ACC112 (cell line): ENCODE measurements around the gene FAF1.
A peak's percentile ranks its signal among the peaks of the same experiment; 100 is the strongest.

Experiments used
- H2AFZ ChIP-seq: fragments of 200-600 bp; sonication (generic); one replicate; pipeline ENCODE4 v1.6.0; 2017; ENCODE audit warnings: antibody characterized with exemption, low read length; ENCODE audit not compliant: unreplicated experiment
- H3K27ac ChIP-seq: fragments of 200-600 bp; sonication (generic); 2 replicates; pipeline ENCODE4 v1.5.1; 2014; ENCODE audit warnings: low read depth, mild to moderate bottlenecking, antibody characterized with exemption, low read length, moderate library complexity
- H3K27me3 ChIP-seq: fragments of 200-600 bp; sonication (generic); 2 replicates; pipeline ENCODE4 v1.6.1; 2014; ENCODE audit warnings: mild to moderate bottlenecking, antibody characterized with exemption, low read length, moderate library complexity, mixed read lengths; ENCODE audit not compliant: insufficient read depth
- H3K36me3 ChIP-seq: fragments of 200-600 bp; sonication (generic); 2 replicates; pipeline ENCODE4 v1.6.1; 2016; ENCODE audit warnings: mild to moderate bottlenecking, antibody characterized with exemption, low read length, moderate library complexity, mixed read lengths; ENCODE audit not compliant: insufficient read depth
- H3K4me1 ChIP-seq: fragments of 200-600 bp; sonication (generic); one replicate; pipeline ENCODE4 v1.6.1; 2016; ENCODE audit warnings: low read length, mixed read lengths; ENCODE audit not compliant: insufficient read depth, unreplicated experiment, control insufficient read depth
- H3K4me3 ChIP-seq: fragments of 200-600 bp; sonication (generic); 2 replicates; pipeline ENCODE4 v1.5.1; 2014; ENCODE audit warnings: mild to moderate bottlenecking, low read depth, low read length
- H3K79me2 ChIP-seq: fragments of 200-600 bp; sonication (generic); one replicate; pipeline ENCODE4 v1.6.0; 2016; ENCODE audit warnings: low read length; ENCODE audit not compliant: control insufficient read depth, unreplicated experiment, insufficient read depth

FAF1 gene

DNA sequence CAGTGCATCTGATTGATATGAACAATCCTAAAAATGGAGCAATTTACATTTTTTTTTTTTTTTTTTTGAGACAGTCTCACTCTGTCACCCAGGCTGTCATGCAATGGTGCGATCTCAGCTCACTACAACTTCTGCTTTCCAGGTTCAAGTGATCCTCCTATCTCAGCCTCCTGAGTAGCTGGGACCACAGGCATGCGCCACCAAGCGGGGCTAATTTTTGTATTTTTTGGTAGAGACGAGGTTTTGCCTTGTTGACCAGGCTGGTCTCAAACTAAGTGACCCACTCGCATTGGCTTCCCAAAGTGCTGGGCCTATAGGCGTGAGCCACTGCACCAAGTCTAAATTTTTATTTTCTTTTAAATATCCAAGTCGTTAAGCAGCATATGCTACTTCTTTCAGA, 109.0 kb downstream of the FAF1 start:
- Histone ChIP-seq H3K27me3 (no peaks in the 10 kb centered on the region), H3K27ac (no peak overlapping the region), H3K36me3 (no peaks in the 10 kb centered on the region; the same call in 1 of the 2 replicates), H3K4me3 (no peak overlapping the region), H3K4me1 (peaks cover 5% of the 10 kb centered on the region), H3K79me2 (no peaks in the 10 kb centered on the region), H2AFZ (no peak overlapping the region)

DNA sequence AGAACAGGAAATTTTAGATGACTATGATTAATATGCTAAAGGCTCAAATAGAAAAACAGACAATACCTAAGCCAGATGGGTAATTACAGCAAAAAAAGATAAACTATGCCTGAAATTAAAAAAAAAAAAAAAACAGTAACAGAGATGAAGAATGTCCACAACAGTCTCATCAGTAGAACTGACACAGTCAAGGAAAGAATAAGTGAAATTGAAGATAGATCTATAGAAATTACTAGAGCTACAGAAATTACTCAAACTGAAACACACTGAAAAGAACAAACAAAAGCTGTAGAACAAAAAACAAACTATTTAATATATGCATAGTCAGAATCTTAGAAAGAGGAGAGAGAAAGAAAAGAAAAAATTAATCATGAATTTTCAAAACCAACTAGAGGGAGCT, 112.8 kb downstream of the FAF1 start:
- Histone ChIP-seq H3K27me3 (no peaks in the 10 kb centered on the region), H3K4me3 (no peak overlapping the region), H2AFZ (no peak overlapping the region), H3K36me3 (no peaks in the 10 kb centered on the region; the same call in 1 of the 2 replicates), H3K79me2 (no peaks in the 10 kb centered on the region), H3K4me1 (no peaks in the 10 kb centered on the region), H3K27ac (no peak overlapping the region)

GRCh38 chr1:50846224-50846839, 113.7 kb downstream of the FAF1 start:
- H3K27ac ChIP-seq = no peak overlapping the region
- no peak overlapping the region for H3K4me3 ChIP-seq
- no peaks in the 10 kb centered on the region for H3K27me3 ChIP-seq
- no peaks in the 10 kb centered on the region; the same call in 1 of the 2 replicates for H3K36me3 ChIP-seq
- no peaks in the 10 kb centered on the region for H3K4me1 ChIP-seq
- H2AFZ ChIP-seq = no peak overlapping the region
- H3K79me2 ChIP-seq = no peaks in the 10 kb centered on the region

DNA sequence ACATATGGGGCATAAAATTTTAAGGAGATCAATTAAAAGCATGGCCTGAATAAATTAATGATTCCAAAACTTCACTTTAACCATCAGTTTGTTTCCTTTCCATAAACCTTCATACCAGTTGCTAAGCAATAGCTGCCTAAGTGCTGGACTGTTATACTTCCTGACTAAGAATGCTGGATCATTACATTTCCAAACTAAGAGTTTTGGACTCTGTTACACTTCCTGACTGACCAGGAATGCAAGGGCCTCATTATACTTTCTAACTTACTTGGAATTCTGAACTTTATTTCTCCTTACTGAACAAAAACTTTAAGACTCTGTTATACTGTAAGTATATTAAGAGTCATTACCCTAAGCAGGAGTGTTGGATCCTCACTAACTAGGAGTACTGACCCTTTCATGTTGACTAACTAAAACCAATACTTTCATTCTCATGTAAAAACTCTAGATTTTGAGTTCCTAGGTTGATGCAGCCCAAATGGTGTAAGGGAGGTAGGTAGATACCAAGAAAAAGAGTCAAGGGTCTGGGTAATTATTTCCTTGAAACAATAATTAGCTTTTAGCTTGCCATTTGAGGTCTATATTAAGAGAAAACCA, 118.2 kb downstream of the FAF1 start:
- no peaks in the 10 kb centered on the region for H3K27me3 ChIP-seq
- no peak overlapping the region for H3K4me3 ChIP-seq
- no peak overlapping the region for H2AFZ ChIP-seq
- no peaks in the 10 kb centered on the region for H3K4me1 ChIP-seq
- H3K27ac ChIP-seq = peak overlapping the region; percentile 11
- peaks cover 9% of the 10 kb centered on the region for H3K79me2 ChIP-seq
- no peaks in the 10 kb centered on the region for H3K36me3 ChIP-seq

DNA sequence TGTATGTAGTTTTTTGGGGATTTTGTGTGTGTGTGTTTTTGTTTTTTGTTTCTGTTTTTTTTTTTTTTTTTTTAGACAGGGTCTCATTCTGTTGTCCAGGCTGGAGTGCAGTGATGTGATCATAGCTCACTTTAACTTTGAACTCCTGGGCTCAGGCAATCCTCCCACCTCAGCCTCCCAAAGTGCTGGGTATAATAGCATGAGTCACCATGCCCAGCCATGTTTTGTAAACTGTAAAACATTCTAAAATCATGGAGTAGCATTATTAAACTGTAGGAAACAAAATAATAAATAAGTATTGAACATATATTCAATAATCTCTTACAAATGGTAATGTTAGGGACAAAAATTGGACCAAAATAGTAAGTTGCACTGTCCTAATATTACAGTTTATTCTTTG, 124.0 kb downstream of the FAF1 start:
- no peaks in the 10 kb centered on the region for H3K27me3 ChIP-seq
- no peaks in the 10 kb centered on the region; the same call in 1 of the 2 replicates for H3K36me3 ChIP-seq
- H3K79me2 ChIP-seq = peaks cover 9% of the 10 kb centered on the region
- H3K4me3 ChIP-seq = no peak overlapping the region
- no peaks in the 10 kb centered on the region for H3K4me1 ChIP-seq
- H3K27ac ChIP-seq = no peak overlapping the region
- no peak overlapping the region for H2AFZ ChIP-seq

GRCh38 chr1:50833216-50833615, 126.9 kb downstream of the FAF1 start:
- Histone ChIP-seq H3K4me3 (no peak overlapping the region), H3K27ac (no peak overlapping the region), H3K79me2 (no peaks in the 10 kb centered on the region)

DNA sequence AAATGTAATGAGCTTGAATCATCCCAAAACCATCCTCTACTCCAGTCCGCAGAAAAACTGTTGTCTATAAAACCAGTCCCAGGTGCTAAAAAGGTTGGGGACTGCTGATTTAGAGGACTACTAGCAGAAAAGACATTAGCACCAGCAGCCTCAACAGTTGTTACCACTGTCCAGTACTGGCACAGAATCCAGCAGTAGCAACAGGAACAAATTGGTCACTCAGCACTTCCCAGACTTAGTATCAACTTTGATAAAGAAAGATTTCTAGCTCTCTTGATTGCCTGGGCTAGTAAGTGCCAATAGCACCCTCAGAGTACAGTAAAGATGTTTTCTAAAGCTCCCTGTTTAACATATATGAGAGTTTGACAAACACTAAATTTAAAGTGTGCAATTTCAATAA, 127.9 kb downstream of the FAF1 start:
- Histone ChIP-seq H3K36me3 (no peaks in the 10 kb centered on the region; the same call in 1 of the 2 replicates), H3K27ac (no peak overlapping the region), H3K4me1 (no peaks in the 10 kb centered on the region), H3K27me3 (no peaks in the 10 kb centered on the region), H2AFZ (no peak overlapping the region), H3K4me3 (no peak overlapping the region), H3K79me2 (no peaks in the 10 kb centered on the region)

More at GRCh38 chr1:50833216-50833615, 126.9 kb downstream of the FAF1 start:
- no peaks in the 10 kb centered on the region; the same call in 1 of the 2 replicates for H3K36me3 ChIP-seq
- H3K4me1 ChIP-seq = no peaks in the 10 kb centered on the region
- no peaks in the 10 kb centered on the region for H3K27me3 ChIP-seq
- H2AFZ ChIP-seq = no peak overlapping the region

DNA sequence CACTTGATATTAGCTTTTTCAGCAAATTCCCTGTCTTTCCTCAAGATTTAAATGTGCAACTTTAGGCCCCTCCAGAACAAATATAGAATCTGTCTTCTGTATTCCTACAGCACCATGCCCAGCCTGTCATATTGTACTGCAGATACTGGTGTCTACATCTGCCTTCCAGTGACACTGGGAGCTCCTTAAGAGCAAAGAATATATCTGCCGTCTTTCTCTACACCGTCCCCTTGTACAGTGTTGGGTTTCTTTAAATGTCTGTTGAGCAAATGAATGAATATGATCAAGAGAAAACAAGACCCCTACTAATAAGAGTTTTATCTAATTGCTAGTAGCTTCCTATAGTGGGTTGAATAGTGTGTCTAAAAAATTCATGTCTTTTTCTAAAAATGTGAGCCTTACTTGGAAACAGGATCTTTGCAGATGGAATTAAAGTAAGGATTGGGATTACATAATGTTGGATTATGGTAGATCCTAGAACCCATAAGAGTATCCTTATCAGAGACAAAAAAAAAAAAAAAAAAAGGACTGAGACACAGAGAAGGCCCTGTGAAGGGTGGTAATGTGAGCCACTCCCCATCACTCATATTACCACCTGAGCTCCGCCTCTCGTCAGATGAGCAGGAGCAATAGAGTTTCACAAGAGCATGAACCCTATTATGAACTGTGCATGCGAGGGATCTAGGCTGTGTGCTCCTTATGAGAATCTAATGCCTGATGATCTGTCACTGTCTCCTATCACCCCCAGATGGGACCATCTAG, 128.6 kb downstream of the FAF1 start:
- no peaks in the 10 kb centered on the region; the same call in 1 of the 2 replicates for H3K36me3 ChIP-seq
- no peaks in the 10 kb centered on the region for H3K27me3 ChIP-seq
- H3K79me2 ChIP-seq = no peaks in the 10 kb centered on the region
- no peak overlapping the region for H3K27ac ChIP-seq
- no peak overlapping the region for H2AFZ ChIP-seq
- H3K4me3 ChIP-seq = no peak overlapping the region
- H3K4me1 ChIP-seq = no peaks in the 10 kb centered on the region

GRCh38 chr1:50830621-50831020, 129.4 kb downstream of the FAF1 start:
- Histone ChIP-seq H3K79me2 (no peaks in the 10 kb centered on the region), H3K27ac (no peak overlapping the region), H2AFZ (no peak overlapping the region), H3K36me3 (no peaks in the 10 kb centered on the region), H3K27me3 (no peaks in the 10 kb centered on the region), H3K4me3 (no peak overlapping the region), H3K4me1 (no peaks in the 10 kb centered on the region)

- Histone ChIP-seq H3K27ac (no peak overlapping the region), H3K4me1 (no peaks in the 10 kb centered on the region), H3K4me3 (no peak overlapping the region), H3K27me3 (no peaks in the 10 kb centered on the region), H3K79me2 (peaks cover 8% of the 10 kb centered on the region), H3K36me3 (no peaks in the 10 kb centered on the region), H2AFZ (no peak overlapping the region)
Observed at GRCh38 chr1:50829014-50829958, 130.8 kb downstream of the FAF1 start.
